SK-N-SH (cell line): ENCODE data around the gene ADIPOR2. TPM values are rescaled to one million over a fixed set of nuclear protein-coding genes. Genes with fewer than 3 reads are reported as not detected.

Experiments
- CTCF ChIA-PET: fragments of 300-600, 350-600 bp; formaldehyde crosslinking; extraction: SDS; loops from one replicate; lab custom pipeline; 2021; lab: Yijun Ruan, JAX
- POLR2A ChIA-PET: fragments of 350-600 bp; sonication (Branson Sonifier 250); formaldehyde crosslinking; extraction: SDS; loops from one replicate; lab custom pipeline; 2020; ENCODE audit warnings: antibody characterized with exemption, inconsistent platforms; lab: Yijun Ruan, JAX
- DNase-seq: peaks from one replicate; pipeline ENCODE4 v3.0.0; 2012
- H2AFZ ChIP-seq: fragments of 200-600 bp; sonication (generic); 2 replicates; pipeline ENCODE4 v1.8.1; 2016; ENCODE audit warnings: antibody characterized with exemption, mild to moderate bottlenecking, low read depth
- H3F3A ChIP-seq: fragments of 200-600 bp; sonication (generic); replicated peaks from 2 replicates; pipeline ENCODE3; 2016; ENCODE audit warnings: antibody characterized with exemption, mild to moderate bottlenecking; ENCODE audit not compliant: insufficient read depth
- H3K27ac ChIP-seq, 2 experiments: fragments of 200-500 bp in 1 of 2; fragments of 200-600 bp in 1 of 2; sonication (Bioruptor generic) in 1 of 2; sonication (generic), shearing (Covaris generic) in 1 of 2; 2 replicates each; pipeline versions ENCODE4 v1.5.1 to v1.6.1; 2014 to 2016; ENCODE audit warnings: low read depth in 2 of 2, inconsistent platforms in 1 of 2, low read length in 1 of 2, mild to moderate bottlenecking in 1 of 2, mixed read lengths in 1 of 2
- H3K27me3 ChIP-seq: fragments of 200-600 bp; sonication (generic), shearing (Covaris generic); 2 replicates; pipeline ENCODE4 v1.6.1; 2016; ENCODE audit warnings: mixed run types; ENCODE audit not compliant: insufficient read depth
- H3K36me3 ChIP-seq, 2 experiments: fragments of 200-500 bp in 1 of 2; fragments of 200-600 bp in 1 of 2; sonication (Bioruptor generic) in 1 of 2; sonication (generic) in 1 of 2; replicated peaks in 1 of 2; 2 replicates each; pipeline versions ENCODE3 to v1.5.1; 2014 to 2016; ENCODE audit warnings: low read length in 1 of 2, mild to moderate bottlenecking in 1 of 2; ENCODE audit not compliant: insufficient read depth in 2 of 2, control insufficient read depth in 1 of 2
- H3K4me1 ChIP-seq, 2 experiments: fragments of 200-500 bp in 1 of 2; fragments of 200-600 bp in 1 of 2; sonication (Bioruptor generic) in 1 of 2; sonication (generic), shearing (Covaris generic) in 1 of 2; 2 replicates each; pipeline versions ENCODE4 v1.5.1 to v1.6.1; 2014 to 2016; ENCODE audit warnings: low read depth in 1 of 2, low read length in 1 of 2, mixed run types in 1 of 2; ENCODE audit not compliant: insufficient read depth in 2 of 2, control insufficient read depth in 1 of 2
- H3K4me2 ChIP-seq: fragments of 200-600 bp; sonication (generic), shearing (Covaris generic); 2 replicates; pipeline ENCODE4 v1.6.1; 2017; ENCODE audit warnings: mixed run types
- H3K4me3 ChIP-seq, 2 experiments: fragments of 200-500 bp in 1 of 2; fragments of 200-600 bp in 1 of 2; sonication (Bioruptor generic) in 1 of 2; sonication (generic), shearing (Covaris generic) in 1 of 2; 2 replicates each; pipeline versions ENCODE4 v1.5.1 to v1.8.1; 2014 to 2016; ENCODE audit warnings: low read depth in 2 of 2, inconsistent platforms in 1 of 2, low read length in 1 of 2, mild to moderate bottlenecking in 1 of 2, mixed read lengths in 1 of 2, moderate library complexity in 1 of 2
- H3K79me2 ChIP-seq: fragments of 200-600 bp; sonication (generic); 2 replicates; pipeline ENCODE4 v1.8.1; 2017; ENCODE audit warnings: mild to moderate bottlenecking; ENCODE audit not compliant: insufficient read depth
- H3K9ac ChIP-seq: fragments of 200-600 bp; sonication (generic); 2 replicates; pipeline ENCODE4 v1.6.1; 2017; ENCODE audit warnings: mixed run types
- H3K9me2 ChIP-seq: fragments of 200-600 bp; sonication (generic); 2 replicates; pipeline ENCODE4 v1.6.1; 2017; ENCODE audit warnings: mixed run types
- H3K9me3 ChIP-seq: fragments of 200-600 bp; sonication (generic); 2 replicates; pipeline ENCODE4 v1.6.1; 2017; ENCODE audit warnings: mixed run types, mild to moderate bottlenecking, moderate library complexity
- H4K20me1 ChIP-seq: fragments of 200-600 bp; sonication (generic); 2 replicates; pipeline ENCODE4 v1.6.1; 2017; ENCODE audit warnings: mild to moderate bottlenecking, mixed run types; ENCODE audit not compliant: insufficient read depth
- CHD2 ChIP-seq: fragments of 150-350 bp; IDR thresholded peaks from 2 replicates; pipeline ENCODE4 v1.6.1; 2018; ENCODE audit warnings: low read length; ENCODE audit not compliant: partially characterized antibody
- ELF1 ChIP-seq: IDR thresholded peaks from 2 replicates; pipeline ENCODE4 v1.4.0; 2012
- EP300 ChIP-seq, 2 experiments: IDR thresholded peaks; 2 replicates each; pipeline versions ENCODE4 v1.4.0 to v1.6.1; 2012; ENCODE audit warnings: borderline replicate concordance in 1 of 2, low read depth in 1 of 2, low read length in 1 of 2
- FOXJ3 ChIP-seq: sonication (generic); formaldehyde crosslinking; IDR thresholded peaks from 2 replicates; pipeline ENCODE4 v1.5.1; 2020; ENCODE audit warnings: mild to moderate bottlenecking, missing genetic modification reagents
- GATA2 ChIP-seq: sonication (generic); formaldehyde crosslinking; IDR thresholded peaks from 2 replicates; pipeline ENCODE4 v1.5.0; 2020; ENCODE audit warnings: mild to moderate bottlenecking, missing genetic modification reagents
- JUND ChIP-seq: IDR thresholded peaks from 2 replicates; pipeline ENCODE4 v1.4.0; 2012
- MXI1 ChIP-seq: IDR thresholded peaks from 2 replicates; pipeline ENCODE4 v1.6.1; 2012; ENCODE audit warnings: mild to moderate bottlenecking, low read depth, low read length, improper control_type of control experiment
- RAD21 ChIP-seq: IDR thresholded peaks from 2 replicates; pipeline ENCODE4 v1.6.1; 2012; ENCODE audit warnings: mild to moderate bottlenecking, low read length
- RCOR1 ChIP-seq: fragments of 150-350 bp; IDR thresholded peaks from 2 replicates; pipeline ENCODE4 v1.6.1; 2017; ENCODE audit warnings: antibody characterized with exemption, low read length
- RXRA ChIP-seq: IDR thresholded peaks from 2 replicates; pipeline ENCODE4 v1.4.0; 2012; ENCODE audit warnings: low read depth, mild to moderate bottlenecking, borderline replicate concordance
- SMC3 ChIP-seq: IDR thresholded peaks from 2 replicates; pipeline ENCODE4 v1.6.1; 2012; ENCODE audit warnings: low read depth, low read length, improper control_type of control experiment
- TCF12 ChIP-seq: IDR thresholded peaks from 2 replicates; pipeline ENCODE4 v1.4.0; 2012
- TEAD4 ChIP-seq: IDR thresholded peaks from 2 replicates; pipeline ENCODE4 v1.4.0; 2012; ENCODE audit warnings: mild to moderate bottlenecking, borderline replicate concordance; ENCODE audit not compliant: insufficient read depth
- WGBS: methylation state at CpG from one replicate; pipeline ENCODE4 v1.1.6; 2017; ENCODE audit warnings: low lambda C conversion rate; 5-methylcytosine and 5-hydroxymethylcytosine counted together
- polyA plus RNA-seq, 3 experiments: library from polyadenylated mRNA; depleted of rRNA; stranded (reverse); fragments of >200 nt; gene quantifications; 2 replicates each; pipeline ENCODE4 v1.2.3, GENCODE V29; 2012
- TF ChIP-seq, protein P1 (sequence below): fragments of 150-350 bp; IDR thresholded peaks from 2 replicates; pipeline ENCODE4 v1.6.1; 2016; ENCODE audit warnings: mild to moderate bottlenecking, low read depth, low read length
- TF ChIP-seq, protein P2 (sequence below): IDR thresholded peaks from 2 replicates; pipeline ENCODE4; 2012

The ADIPOR2 gene
- polyA plus RNA-seq, 1 of the 3 experiments (the other 2 are of a cell fraction): 17.1 TPM

DNA sequence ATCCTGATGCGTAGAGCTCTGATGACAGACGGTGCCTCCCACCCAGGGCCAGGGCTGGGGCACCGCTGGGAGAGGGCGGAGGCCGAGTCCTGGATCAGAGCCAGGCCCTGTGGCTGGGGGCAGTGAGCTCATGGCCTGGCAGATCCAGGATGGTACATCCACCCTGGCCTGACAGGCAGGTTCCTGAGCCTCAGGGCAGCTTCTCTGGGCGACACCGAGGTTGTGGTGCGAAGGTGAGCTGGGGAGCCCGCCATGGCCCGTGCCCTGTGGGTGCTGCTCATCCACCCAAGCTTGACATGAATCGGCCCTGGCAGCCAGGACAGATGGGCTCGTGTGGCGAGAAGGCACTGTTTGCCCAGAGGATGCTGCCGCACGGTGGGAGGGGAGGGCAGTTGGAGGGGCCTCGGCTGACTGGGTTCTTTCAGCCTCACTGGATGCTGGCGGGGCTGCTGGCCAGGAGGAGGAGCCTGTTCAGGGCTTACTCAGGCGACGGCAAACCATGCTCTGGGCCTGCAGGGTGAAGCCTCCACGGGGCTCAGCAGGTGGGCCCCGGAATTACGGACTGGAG, 146.1 kb downstream of the ADIPOR2 start:
- WGBS: 72% methylated on average over 5 of the region's 22 CpGs
- Histone ChIP-seq H3K4me1 (peaks cover 4 to 65% of the 10 kb centered on the region in 2 experiments; a peak in 3 of 4 replicates), H3K36me3 (no peaks in the 10 kb centered on the region), H3F3A (no peaks in the 10 kb centered on the region), H4K20me1 (no peaks in the 10 kb centered on the region), H2AFZ (no peak overlapping the region), H3K9ac (no peak overlapping the region), H3K4me2 (no peak overlapping the region), H3K27ac (peak overlapping the region in 1 of 2 experiments; percentile 98; a peak in 2 of 4 replicates), H3K9me3 (no peaks in the 10 kb centered on the region), H3K9me2 (no peaks in the 10 kb centered on the region), H3K79me2 (no peaks in the 10 kb centered on the region), H3K27me3 (no peaks in the 10 kb centered on the region), H3K4me3 (no peak overlapping the region)
- ChIA-PET CTCF (interaction anchor here (0.8 to 4.5 kb wide), 3 partner anchors 95 to 182 kb away, joined by 3 to 35 read pairs (median 5); no protein-coding TSS in a partner anchor), POLR2A (interaction anchor here (0.6 kb wide), 1 partner anchor 99 kb away, joined by 3 read pairs; no protein-coding TSS in a partner anchor)
- TF ChIP-seq FOXJ3 (0 out of 2 replicates have a peak, but pooled peaks have one; percentile 30), EP300 (IDR thresholded peaks at IDR 0.05; ENCODE audit: borderline replicate concordance in 1 of 2, low read depth in 1 of 2, low read length in 1 of 2) (peak in 1 of 2 experiments; percentile 27; a peak in 1 of 4 replicates), ELF1 (no peak), SMC3 (no peak; the same call in 1 of the 2 replicates), RXRA (no peak), TEAD4 (no peak)
- TF ChIP-seq, protein P1, sequence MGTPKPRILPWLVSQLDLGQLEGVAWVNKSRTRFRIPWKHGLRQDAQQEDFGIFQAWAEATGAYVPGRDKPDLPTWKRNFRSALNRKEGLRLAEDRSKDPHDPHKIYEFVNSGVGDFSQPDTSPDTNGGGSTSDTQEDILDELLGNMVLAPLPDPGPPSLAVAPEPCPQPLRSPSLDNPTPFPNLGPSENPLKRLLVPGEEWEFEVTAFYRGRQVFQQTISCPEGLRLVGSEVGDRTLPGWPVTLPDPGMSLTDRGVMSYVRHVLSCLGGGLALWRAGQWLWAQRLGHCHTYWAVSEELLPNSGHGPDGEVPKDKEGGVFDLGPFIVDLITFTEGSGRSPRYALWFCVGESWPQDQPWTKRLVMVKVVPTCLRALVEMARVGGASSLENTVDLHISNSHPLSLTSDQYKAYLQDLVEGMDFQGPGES: no peak
- DNase-seq: peak; percentile 86

DNA sequence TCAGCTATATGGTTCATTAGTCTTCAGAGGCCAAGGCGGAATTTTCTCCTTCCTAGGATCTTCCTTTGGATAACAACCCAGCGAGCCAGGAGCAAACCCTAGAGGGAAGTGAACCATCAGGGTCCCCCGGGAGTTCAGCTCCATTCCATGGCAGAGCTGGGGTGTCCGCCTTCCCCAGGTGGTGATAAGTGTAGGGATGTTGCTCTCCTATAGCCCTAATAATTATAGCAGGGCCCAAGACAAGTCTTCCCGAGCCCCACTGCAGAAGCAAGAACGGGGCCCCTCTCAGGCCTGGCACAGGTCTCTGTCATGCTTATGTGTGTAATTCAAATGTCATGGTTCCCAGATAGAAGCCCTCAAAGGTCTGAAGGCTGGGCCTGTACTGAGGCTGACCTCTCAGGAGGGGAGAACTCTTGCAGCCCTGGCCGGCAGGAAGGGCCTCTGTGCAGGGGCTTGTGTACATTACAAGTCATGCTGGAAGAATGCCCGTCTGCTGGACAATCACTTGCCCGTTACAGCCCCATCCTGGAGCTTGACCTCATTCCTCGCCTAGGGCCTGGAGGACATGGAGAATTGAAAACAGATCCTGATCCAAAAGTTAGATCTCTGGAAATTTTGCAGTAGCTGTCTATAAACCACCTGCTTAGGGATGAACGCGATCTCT, 146.8 kb downstream of the ADIPOR2 start:
- CTCF ChIA-PET: interaction anchor here (0.6 to 4.5 kb wide), 5 partner anchors 18 to 107 kb away, joined by 3 to 35 read pairs (median 5); partner anchors contain the start of gene LRTM2
- peak; percentile 90 for DNase-seq
- POLR2A ChIA-PET: interaction anchor here (0.9 to 1.3 kb wide), 2 partner anchors 40 to 102 kb away, joined by 3 to 7 read pairs; no protein-coding TSS in a partner anchor

More for the DNA sequence above, 146.8 kb downstream of the ADIPOR2 start:
- WGBS: 49% methylated on average over 10 of the region's 12 CpGs
- H3K4me2 ChIP-seq: 0 out of 2 replicates have a peak overlapping the region, but pooled peaks have one; percentile 37
- H3K9me3 ChIP-seq: no peaks in the 10 kb centered on the region
- no peaks in the 10 kb centered on the region for H3K9me2 ChIP-seq
- H3K4me3 ChIP-seq: no peak overlapping the region
- H3K9ac ChIP-seq: no peak overlapping the region
- no peaks in the 10 kb centered on the region for H3K36me3 ChIP-seq
- no peaks in the 10 kb centered on the region for H4K20me1 ChIP-seq
- TF ChIP-seq, protein P2, sequence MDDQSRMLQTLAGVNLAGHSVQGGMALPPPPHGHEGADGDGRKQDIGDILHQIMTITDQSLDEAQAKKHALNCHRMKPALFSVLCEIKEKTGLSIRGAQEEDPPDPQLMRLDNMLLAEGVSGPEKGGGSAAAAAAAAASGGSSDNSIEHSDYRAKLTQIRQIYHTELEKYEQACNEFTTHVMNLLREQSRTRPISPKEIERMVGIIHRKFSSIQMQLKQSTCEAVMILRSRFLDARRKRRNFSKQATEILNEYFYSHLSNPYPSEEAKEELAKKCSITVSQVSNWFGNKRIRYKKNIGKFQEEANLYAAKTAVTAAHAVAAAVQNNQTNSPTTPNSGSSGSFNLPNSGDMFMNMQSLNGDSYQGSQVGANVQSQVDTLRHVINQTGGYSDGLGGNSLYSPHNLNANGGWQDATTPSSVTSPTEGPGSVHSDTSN: no peak
- TF ChIP-seq MXI1 (peak; percentile 77; the same call in 1 of the 2 replicates), CHD2 (peak; percentile 73), TCF12 (peak; percentile 64), RAD21 (peak; percentile 20), JUND (no peak), GATA2 (CRISPR knock-in tag) (peak; percentile 82), RCOR1 (peak; percentile 89), EP300 (IDR thresholded peaks at IDR 0.05; ENCODE audit: borderline replicate concordance in 1 of 2, low read depth in 1 of 2, low read length in 1 of 2) (peak in 1 of 2 experiments; percentile 82; a peak in 2 of 4 replicates), FOXJ3 (no peak)
- H3F3A ChIP-seq: no peaks in the 10 kb centered on the region
- no peak overlapping the region for H2AFZ ChIP-seq
- peaks cover 4 to 63% of the 10 kb centered on the region in 2 experiments; a peak in 3 of 4 replicates for H3K4me1 ChIP-seq
- peak overlapping the region in 1 of 2 experiments; percentile 98; a peak in 2 of 4 replicates for H3K27ac ChIP-seq
- H3K79me2 ChIP-seq: no peaks in the 10 kb centered on the region
- no peaks in the 10 kb centered on the region for H3K27me3 ChIP-seq
